ENCODE results near the gene PLEK.

Gene PLEK

GRCh38 chr2:68426446-68426845 is 61.4 kb downstream of the PLEK start:
- H3K27me3 ChIP-seq (ENCODE audit: insufficient read depth, insufficient read length): no peaks in the 10 kb centered on the region
- DNase-seq (ENCODE audit: low read depth, low spot score): no peak
- no peaks in the 10 kb centered on the region for H3K9me3 ChIP-seq (ENCODE audit: insufficient read depth, low read length)
- no peaks in the 10 kb centered on the region for H3K4me1 ChIP-seq (ENCODE audit: insufficient read depth, insufficient read length)
- H3K36me3 ChIP-seq (ENCODE audit: insufficient read depth, insufficient read length, low read length): no peaks in the 10 kb centered on the region
- no peak overlapping the region for H3K4me3 ChIP-seq (ENCODE audit: insufficient read length, low read depth)
- no peak overlapping the region for H3K9ac ChIP-seq (ENCODE audit: insufficient read length, low read depth)
- TF ChIP-seq ZNF274 (IDR thresholded peaks at IDR 0.05; ENCODE audit: low read depth, low read length) (no peak), YY1 (IDR thresholded peaks at IDR 0.05; ENCODE audit: insufficient read depth, insufficient read length) (no peak), SUZ12 (IDR thresholded peaks at IDR 0.05; ENCODE audit: extremely low read depth, insufficient read depth, insufficient read length) (no peak)

GRCh38 chr2:68426848-68427579 is 61.9 kb downstream of the PLEK start:
- Histone ChIP-seq H3K36me3 (ENCODE audit: insufficient read depth, insufficient read length, low read length) (no peaks in the 10 kb centered on the region), H3K4me1 (ENCODE audit: insufficient read depth, insufficient read length) (no peaks in the 10 kb centered on the region), H3K9me3 (ENCODE audit: insufficient read depth, low read length) (no peaks in the 10 kb centered on the region), H3K4me3 (ENCODE audit: insufficient read length, low read depth) (no peak overlapping the region), H3K9ac (ENCODE audit: insufficient read length, low read depth) (no peak overlapping the region), H3K27me3 (ENCODE audit: insufficient read depth, insufficient read length) (no peaks in the 10 kb centered on the region)
- DNase-seq (ENCODE audit: low read depth, low spot score): no peak
- TF ChIP-seq YY1 (IDR thresholded peaks at IDR 0.05; ENCODE audit: insufficient read depth, insufficient read length): no peak

GRCh38 chr2:68428126-68428525 is 63.0 kb downstream of the PLEK start:
- TF ChIP-seq ZNF274 (IDR thresholded peaks at IDR 0.05; ENCODE audit: low read depth, low read length) (no peak), SUZ12 (IDR thresholded peaks at IDR 0.05; ENCODE audit: extremely low read depth, insufficient read depth, insufficient read length) (no peak), YY1 (IDR thresholded peaks at IDR 0.05; ENCODE audit: insufficient read depth, insufficient read length) (no peak)
- no peak for DNase-seq (ENCODE audit: low read depth, low spot score)
- no peaks in the 10 kb centered on the region for H3K4me1 ChIP-seq (ENCODE audit: insufficient read depth, insufficient read length)
- H3K4me3 ChIP-seq (ENCODE audit: insufficient read length, low read depth): no peak overlapping the region
- H3K27me3 ChIP-seq (ENCODE audit: insufficient read depth, insufficient read length): no peaks in the 10 kb centered on the region
- H3K36me3 ChIP-seq (ENCODE audit: insufficient read depth, insufficient read length, low read length): no peaks in the 10 kb centered on the region
- H3K9ac ChIP-seq (ENCODE audit: insufficient read length, low read depth): no peak overlapping the region
- H3K9me3 ChIP-seq (ENCODE audit: insufficient read depth, low read length): no peaks in the 10 kb centered on the region

- no peaks in the 10 kb centered on the region for H3K36me3 ChIP-seq (ENCODE audit: insufficient read depth, insufficient read length, low read length)
- no peaks in the 10 kb centered on the region for H3K4me1 ChIP-seq (ENCODE audit: insufficient read depth, insufficient read length)
- no peak overlapping the region for H3K4me3 ChIP-seq (ENCODE audit: insufficient read length, low read depth)
- no peaks in the 10 kb centered on the region for H3K9me3 ChIP-seq (ENCODE audit: insufficient read depth, low read length)
- TF ChIP-seq SUZ12 (IDR thresholded peaks at IDR 0.05; ENCODE audit: extremely low read depth, insufficient read depth, insufficient read length): no peak
- no peak for TF ChIP-seq ZNF274 (IDR thresholded peaks at IDR 0.05; ENCODE audit: low read depth, low read length)
- no peak for TF ChIP-seq YY1 (IDR thresholded peaks at IDR 0.05; ENCODE audit: insufficient read depth, insufficient read length)
- no peak for DNase-seq (ENCODE audit: low read depth, low spot score)
- no peaks in the 10 kb centered on the region for H3K27me3 ChIP-seq (ENCODE audit: insufficient read depth, insufficient read length)
- H3K9ac ChIP-seq (ENCODE audit: insufficient read length, low read depth): no peak overlapping the region
These were observed 63.7 kb downstream of the PLEK start for GRCh38 chr2:68428746-68429145.

GRCh38 chr2:68429311-68429826 is 64.3 kb downstream of the PLEK start:
- H3K36me3 ChIP-seq (ENCODE audit: insufficient read depth, insufficient read length, low read length): no peaks in the 10 kb centered on the region
- no peak overlapping the region for H3K4me3 ChIP-seq (ENCODE audit: insufficient read length, low read depth)
- no peaks in the 10 kb centered on the region for H3K27me3 ChIP-seq (ENCODE audit: insufficient read depth, insufficient read length)
- no peak overlapping the region for H3K9ac ChIP-seq (ENCODE audit: insufficient read length, low read depth)
- TF ChIP-seq SUZ12 (IDR thresholded peaks at IDR 0.05; ENCODE audit: extremely low read depth, insufficient read depth, insufficient read length): no peak
- no peak for TF ChIP-seq YY1 (IDR thresholded peaks at IDR 0.05; ENCODE audit: insufficient read depth, insufficient read length)
- no peak for TF ChIP-seq ZNF274 (IDR thresholded peaks at IDR 0.05; ENCODE audit: low read depth, low read length)
- DNase-seq (ENCODE audit: low read depth, low spot score): no peak
- H3K4me1 ChIP-seq (ENCODE audit: insufficient read depth, insufficient read length): no peaks in the 10 kb centered on the region
- no peaks in the 10 kb centered on the region for H3K9me3 ChIP-seq (ENCODE audit: insufficient read depth, low read length)

GRCh38 chr2:68431316-68431972 is 66.4 kb downstream of the PLEK start:
- Histone ChIP-seq H3K9me3 (ENCODE audit: insufficient read depth, low read length) (no peaks in the 10 kb centered on the region), H3K36me3 (ENCODE audit: insufficient read depth, insufficient read length, low read length) (no peaks in the 10 kb centered on the region), H3K27me3 (ENCODE audit: insufficient read depth, insufficient read length) (no peaks in the 10 kb centered on the region), H3K9ac (ENCODE audit: insufficient read length, low read depth) (no peak overlapping the region), H3K4me3 (ENCODE audit: insufficient read length, low read depth) (no peak overlapping the region), H3K4me1 (ENCODE audit: insufficient read depth, insufficient read length) (no peaks in the 10 kb centered on the region)
- TF ChIP-seq SUZ12 (IDR thresholded peaks at IDR 0.05; ENCODE audit: extremely low read depth, insufficient read depth, insufficient read length) (no peak), YY1 (IDR thresholded peaks at IDR 0.05; ENCODE audit: insufficient read depth, insufficient read length) (no peak), ZNF274 (IDR thresholded peaks at IDR 0.05; ENCODE audit: low read depth, low read length) (no peak)
- DNase-seq (ENCODE audit: low read depth, low spot score): no peak

Data from NT2/D1 (cell line).